Colon (tissue), 2 donors: ENCODE measurements around the gene HRH4.
A peak's percentile ranks its signal among the peaks of the same experiment; 100 is the strongest.

Source experiments
- FAIRE-seq: peaks from 2 replicates; lab custom pipeline; 2012; peaks lifted over from hg19 to GRCh38; lab: Jason Lieb, UNC
- donor health status: control.
- donor health status: control.

HRH4 gene

DNA sequence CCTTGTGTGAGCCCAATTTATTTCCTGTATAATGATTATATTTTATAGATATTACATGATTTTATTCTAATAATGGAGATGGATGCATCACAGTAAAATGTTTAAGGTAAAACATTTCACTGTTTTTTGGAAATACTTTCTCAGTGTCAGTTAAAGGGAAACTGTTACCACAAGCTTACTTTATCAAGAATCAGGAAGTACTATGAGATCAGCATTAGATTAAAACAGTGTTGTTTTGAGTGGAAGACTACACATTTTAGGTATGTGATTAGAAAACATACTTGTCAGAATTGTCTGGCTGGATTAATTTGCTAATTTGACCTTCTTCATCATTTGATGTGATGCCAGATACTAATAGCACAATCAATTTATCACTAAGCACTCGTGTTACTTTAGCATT is at the start of gene HRH4:
Gene HRH4, plus strand, starts transcription at position 250 of the 400 bp plus-strand sequence. Its CDS starts 92 bp downstream, at position 342.
- peak; percentile 24 for FAIRE-seq

DNA sequence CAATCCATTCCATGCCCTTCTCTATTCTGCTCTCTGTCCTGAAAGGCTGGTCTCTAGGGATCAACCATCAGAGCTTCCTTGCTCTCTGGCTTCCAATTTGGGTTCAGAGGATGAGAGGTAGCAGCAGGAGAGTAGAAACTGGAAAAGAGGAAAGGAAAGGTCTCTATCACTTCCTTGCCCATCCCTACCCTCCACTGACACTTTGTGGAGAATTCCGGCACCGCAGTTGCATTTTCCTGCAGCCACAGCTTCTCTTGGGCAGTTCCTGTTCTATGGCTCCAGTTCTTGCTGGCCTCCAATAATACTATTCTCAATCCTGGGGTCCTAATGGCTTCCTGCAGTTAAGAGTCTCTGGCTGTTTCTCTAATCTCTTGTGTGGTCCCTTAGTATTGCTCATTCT is 47.3 kb upstream of the HRH4 start:
- no peak for FAIRE-seq

DNA sequence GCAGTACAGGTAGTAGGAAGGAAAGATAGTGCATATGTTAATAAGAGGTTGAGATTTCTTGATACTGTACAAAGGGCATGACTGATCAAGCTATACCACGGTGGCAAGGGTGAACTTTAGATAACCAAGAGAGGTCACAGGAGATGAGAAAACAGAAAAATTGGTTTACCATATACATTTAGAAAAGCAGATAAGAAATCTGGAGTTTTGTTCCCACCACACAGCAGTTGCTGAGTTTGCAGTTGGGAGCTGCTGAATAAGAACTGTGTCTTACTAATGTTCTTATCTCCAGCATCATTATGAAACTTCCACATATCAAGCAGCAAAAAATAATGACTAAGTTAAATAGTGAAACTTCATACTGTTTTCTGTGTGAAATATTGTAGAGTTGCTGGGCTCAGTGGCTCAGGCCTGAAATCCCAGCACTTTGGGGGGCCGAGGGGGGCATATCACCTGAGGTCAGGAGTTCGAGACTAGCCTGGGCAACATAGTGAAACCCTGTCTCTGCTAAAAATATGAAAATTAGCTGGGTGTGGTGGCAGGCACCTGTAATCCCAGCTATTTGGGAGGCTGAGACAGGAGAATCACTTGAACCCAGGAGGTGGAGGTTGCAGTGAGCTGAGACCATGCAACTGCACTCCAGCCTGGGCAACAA is 46.0 kb upstream of the HRH4 start:
- FAIRE-seq, result no peak

- no peak for FAIRE-seq
These were observed 43.0 kb upstream of the HRH4 start for GRCh38 chr18:24417480-24417879.

GRCh38 chr18:24420551-24420950 is 39.9 kb upstream of the HRH4 start:
- no peak for FAIRE-seq

- no peak for FAIRE-seq
These were observed 38.6 kb upstream of the HRH4 start for GRCh38 chr18:24421831-24422230.

GRCh38 chr18:24426073-24426397 is 34.4 kb upstream of the HRH4 start:
- no peak for FAIRE-seq

DNA sequence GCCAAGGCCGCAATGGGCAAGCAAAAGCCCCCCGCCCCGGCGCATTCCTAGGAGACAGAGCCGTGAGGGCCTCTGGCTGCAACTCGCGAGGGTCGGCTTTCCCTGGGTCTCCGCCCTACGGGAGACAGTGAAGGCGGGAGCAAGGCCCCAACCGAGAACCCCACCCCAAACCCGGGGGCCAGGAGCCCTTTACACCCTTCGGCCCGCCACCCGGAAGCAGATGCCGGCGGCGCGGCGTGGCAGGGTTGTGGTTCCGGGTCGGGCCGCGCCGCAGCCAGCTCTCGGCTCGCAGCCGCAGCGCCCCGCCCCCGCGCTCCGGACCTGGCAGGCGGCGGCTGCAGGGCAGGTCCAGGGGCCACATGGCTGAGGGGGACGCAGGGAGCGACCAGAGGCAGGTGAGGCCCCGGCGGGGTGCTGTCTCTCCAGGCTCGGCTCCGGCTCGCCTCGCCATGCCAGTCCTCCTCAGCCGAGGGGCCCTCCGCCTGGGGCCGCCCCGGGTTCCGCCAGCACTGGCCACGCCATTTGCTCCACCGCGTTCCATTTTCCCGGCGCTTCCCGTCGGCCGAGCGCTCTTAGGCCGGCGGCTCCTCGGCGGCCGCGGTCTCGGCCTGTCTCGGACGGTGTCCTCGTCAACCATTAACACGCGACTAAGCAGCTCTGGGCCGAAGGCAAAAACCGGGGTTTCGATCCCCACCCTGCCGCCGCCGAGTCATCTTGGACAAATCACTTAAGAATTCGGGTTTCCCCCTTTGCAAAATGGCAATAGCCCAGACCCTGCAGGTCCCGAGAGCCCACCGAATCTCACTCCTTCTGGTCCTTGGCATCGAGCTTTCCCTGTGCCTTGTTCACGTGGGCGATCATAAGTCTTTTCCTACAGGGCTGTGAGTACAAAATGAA is 33.8 kb upstream of the HRH4 start, which contains the start of gene IMPACT:
Gene IMPACT, plus strand, starts transcription at position 273 of the 897 bp plus-strand sequence. Its CDS starts 87 bp downstream, at position 360.
- FAIRE-seq, result no peak

DNA sequence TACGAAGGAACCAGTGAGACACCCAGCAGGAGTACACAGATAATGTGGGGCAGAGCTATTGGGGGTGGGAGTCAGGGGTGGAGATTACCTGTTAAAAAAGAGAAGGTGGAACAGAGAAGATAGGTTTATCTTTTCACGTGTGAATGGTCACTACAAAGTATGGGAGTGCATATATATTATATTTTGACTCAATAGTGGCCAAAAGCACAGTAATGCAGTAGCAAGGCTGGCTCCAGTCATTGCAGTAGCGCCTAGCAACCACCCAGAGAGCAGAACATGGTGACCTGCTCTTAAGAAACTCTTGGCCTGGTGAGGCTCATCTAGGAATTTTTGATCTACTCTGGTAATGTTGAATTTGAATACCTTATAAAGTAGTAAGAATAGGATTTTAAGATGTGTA is 33.0 kb upstream of the HRH4 start:
- no peak for FAIRE-seq

GRCh38 chr18:24428709-24429108 is 31.7 kb upstream of the HRH4 start:
- FAIRE-seq, result no peak

DNA sequence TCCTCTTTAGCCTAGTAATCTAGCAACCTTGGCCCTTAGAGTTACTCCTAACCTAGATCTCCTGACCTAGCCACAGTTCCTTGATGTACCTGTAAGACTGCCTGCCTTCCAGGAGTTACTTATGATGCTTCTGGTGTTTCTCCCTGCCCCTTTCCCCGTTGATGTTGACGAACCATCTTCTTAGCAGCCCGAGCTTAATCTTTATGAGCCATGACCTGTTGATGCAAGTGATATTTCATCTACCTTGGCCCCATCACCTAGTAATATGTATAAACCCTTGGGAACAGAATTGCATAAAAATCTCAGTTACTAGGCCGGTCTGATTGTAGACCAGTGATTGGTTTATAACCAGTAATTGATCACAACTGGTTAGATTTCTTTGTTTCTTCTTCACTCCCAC is 31.2 kb upstream of the HRH4 start:
- FAIRE-seq, result no peak

DNA sequence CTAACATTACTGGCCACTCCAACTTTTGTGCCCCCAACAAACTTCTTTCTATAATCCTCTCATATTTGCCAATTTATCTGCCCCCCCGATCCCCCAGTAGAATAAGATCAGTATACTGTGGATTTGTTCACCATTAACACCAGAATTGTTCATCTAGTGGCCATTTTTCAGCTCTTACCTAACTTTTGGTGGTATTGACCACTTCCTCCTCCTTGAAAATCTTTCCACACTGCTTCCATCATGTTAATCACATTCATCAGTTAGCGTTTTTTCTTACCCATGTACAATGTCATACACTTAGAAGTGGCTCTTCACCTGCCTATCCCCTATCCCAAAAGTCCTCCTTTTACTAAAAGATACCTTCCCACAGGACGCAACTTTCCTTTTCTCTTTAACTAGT is 27.8 kb upstream of the HRH4 start:
- FAIRE-seq, result no peak

DNA sequence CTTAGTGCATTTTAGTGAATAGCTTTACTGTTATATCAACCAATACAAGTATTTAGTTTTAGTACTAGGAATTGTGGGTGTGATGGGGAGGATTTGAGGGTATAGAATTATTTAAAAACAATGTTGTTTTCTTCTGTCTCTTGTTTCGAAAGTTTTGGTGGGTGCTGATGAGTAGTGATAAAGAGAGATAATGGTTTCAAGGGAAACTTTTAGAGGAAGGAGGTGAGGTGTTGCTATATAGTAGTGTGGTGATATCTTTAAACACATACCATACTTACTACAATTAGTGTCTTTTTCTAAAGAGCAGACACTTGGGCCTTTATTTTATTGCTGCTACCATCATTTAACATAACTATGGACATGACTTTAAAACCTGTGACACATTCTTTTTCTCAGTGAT is 23.5 kb upstream of the HRH4 start:
- no peak for FAIRE-seq

- no peak for FAIRE-seq
These were observed 16.6 kb upstream of the HRH4 start for GRCh38 chr18:24443870-24444269.

- no peak for FAIRE-seq
These were observed 14.0 kb upstream of the HRH4 start for GRCh38 chr18:24446453-24446852.

GRCh38 chr18:24446953-24447538 is 13.4 kb upstream of the HRH4 start:
- FAIRE-seq, result peak; percentile 88

DNA sequence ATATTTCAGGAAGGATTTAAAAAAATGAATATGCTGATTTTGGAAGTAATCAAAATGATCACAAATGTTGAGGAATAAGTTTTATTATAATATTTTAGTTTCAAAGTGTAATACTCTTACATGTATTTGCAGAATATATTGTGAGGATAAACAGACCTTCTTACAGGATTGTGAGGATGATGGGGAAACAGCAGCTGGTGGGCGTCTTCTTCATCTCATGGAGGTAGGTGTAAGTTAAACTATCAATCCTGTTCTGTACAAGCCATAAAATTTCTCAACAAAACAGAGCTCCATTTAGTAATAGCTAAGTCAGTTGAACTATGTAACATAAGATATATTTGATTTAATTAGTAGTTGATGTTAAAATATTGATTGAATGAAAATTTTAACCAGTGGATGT is 12.5 kb upstream of the HRH4 start:
- no peak for FAIRE-seq

DNA sequence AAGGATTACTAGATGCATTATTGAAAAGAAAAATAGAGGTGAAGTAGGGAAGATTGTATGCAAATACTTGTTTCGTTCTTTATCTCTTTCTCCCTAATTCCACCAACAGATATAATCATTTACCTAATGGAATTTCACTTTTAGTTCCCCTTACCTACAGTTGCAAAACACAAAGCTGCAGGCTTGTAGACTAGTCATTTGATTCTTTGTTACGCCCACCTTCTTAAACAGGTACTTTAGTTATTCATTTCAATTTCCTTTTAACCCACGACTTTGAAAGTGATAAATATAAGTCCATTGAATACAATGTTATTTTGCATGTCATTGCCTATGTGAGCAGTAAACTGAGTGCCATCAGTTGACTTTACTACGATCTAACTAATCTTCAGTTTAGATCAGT is 3.9 kb upstream of the HRH4 start:
- FAIRE-seq, result no peak

- no peak for FAIRE-seq
These were observed 665 bp upstream of the HRH4 start for GRCh38 chr18:24459772-24460171.

DNA sequence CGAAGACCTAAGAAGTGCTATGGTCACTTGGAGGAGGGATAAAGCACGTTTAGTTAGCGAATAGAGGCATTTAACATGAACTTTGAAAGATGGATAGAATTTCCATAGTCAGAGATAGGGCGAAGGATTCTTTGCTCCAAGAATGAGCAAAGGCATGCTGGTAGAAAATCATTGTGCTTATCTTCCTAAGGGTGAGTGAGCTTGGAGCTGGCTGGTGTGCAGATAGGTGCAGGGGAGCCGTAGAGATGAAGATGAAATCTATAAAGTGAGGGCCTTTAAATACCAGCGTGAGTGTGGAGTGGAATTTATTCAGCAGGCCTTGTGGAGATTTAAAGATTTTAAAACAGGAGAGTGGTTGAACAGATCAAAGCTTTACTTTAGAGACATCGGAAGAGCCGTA is 1.6 kb downstream of the HRH4 start:
- no peak for FAIRE-seq

DNA sequence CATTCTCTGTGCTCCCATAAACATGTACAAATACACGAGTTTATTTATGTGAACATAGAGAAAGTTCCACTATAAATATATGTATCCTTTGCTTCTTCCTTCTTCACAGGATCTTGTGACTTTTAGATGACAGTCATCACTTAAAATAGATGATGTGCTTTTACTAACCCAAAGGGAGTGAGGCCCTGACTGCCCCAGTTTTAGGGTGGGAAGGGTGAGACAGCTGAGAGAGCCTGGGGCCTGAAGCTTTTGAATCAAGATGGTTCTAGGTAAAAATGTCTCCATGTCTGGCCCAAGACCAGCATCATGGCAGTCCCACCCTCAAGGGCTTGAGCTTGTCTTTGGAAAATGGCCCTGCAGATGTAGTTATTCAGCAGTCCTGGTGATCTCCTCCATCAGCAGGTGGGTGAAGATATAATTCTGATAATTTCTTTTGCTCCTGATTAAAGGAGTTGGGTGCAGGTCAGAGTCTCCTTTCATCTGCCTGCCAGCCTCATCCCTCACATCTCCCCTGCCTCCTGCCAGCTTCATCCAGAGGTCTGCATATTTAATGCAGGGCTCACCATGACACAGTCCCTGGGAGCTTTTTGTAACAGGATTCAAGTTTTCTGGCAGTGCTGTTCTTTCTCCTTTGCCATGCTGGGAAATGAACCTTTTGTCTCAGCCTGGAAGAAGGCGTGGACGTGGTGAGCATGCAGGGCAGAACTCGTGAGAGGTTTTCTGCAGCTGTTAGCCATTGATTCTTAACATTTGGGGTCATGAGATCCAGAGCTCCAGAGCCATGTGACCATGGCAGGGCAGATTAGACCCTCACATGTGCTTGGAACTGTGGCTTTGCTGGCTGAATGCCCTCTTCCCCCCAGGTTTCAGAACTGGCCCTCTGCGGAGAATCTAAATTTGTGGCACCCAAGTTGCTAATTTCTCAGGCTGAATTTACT is 2.7 kb downstream of the HRH4 start:
- FAIRE-seq, result no peak

DNA sequence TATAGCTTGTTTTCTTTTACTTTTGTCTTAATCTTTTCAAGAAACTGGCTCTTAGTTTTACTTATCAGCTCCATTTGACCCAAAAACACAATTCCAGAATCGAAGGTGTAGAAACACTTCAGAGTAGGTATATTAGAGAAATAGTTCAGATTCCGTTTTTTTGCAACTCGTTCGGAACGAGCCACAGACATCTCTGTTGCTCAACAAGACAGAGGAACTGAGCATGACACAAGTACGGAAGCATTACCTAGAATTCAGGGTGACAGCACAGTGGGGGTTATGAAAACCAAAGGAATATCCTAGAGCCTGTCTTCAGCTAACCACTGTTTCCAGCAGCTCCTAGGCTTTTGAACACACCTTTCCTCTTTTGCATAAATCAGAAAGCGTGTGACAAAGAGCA is 5.0 kb downstream of the HRH4 start:
- no peak for FAIRE-seq
